ENCODE results near the gene PMF1. TPM values are rescaled to one million over a fixed set of nuclear protein-coding genes. Genes with fewer than 3 reads are reported as not detected.
"Not testable (repeated sequence)": the region's sequence is repeated elsewhere in the genome, so short reads cannot be mapped to it uniquely, and the experiment has no call there.

Gene PMF1
- total RNA-seq, 2 experiments from 2014 or later: 83.4 to 87.3 TPM

DNA sequence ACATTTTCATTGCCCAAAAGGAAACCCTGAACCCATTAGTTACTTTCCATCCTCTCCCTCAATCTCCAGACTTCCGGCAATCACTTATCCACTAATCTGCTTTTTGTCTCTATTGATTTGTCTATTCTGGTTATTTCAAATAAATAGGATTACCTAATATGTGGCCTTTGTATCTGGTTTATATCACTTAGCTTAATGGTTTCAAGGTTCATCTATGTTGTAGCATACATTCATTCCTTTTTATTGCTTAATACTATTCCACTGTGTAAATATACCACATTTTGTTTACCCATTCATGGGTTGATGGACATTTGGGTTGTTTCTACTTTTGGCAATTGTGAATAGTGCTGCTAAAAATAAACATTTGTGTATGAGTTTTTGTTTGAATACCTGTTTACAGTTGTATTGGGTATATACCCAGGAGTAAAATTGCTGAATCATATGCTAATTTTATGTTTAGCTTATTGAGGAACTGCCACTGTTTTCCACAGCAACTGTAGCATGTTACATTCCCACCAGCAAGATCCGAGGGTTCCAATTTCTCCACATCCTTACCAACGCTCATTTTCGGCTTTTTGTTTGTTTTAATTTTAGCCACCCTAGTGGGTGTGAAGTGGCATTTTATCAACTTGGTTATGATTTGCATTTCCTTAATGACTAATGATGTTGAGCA, 21.4 kb upstream of the PMF1 start:
- no peak overlapping the region for H3K27ac Mint-ChIP-seq
- no peaks in the 10 kb centered on the region for H3K27me3 Mint-ChIP-seq
- H3K4me1 Mint-ChIP-seq: peaks cover 29% of the 10 kb centered on the region
- DNase-seq: no peak
- peaks cover 24% of the 10 kb centered on the region for H3K36me3 Mint-ChIP-seq
- H3K9me3 Mint-ChIP-seq: peaks cover 12% of the 10 kb centered on the region
- no peak overlapping the region for H3K4me3 Mint-ChIP-seq

DNA sequence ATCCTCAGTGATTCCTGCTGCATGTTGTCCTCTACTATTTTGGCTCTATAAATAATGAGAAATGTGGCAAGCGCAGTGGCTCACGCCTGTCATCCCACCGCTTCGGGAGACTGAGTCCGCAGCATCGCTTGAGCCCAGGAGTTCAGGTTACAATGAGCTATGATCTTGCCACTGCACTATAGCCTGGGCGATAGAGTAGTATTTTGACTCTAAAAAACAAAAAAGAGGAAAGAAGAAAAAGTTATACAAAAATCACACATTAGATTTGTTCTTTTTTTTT, 19.7 kb upstream of the PMF1 start:
- Mint-ChIP-seq H3K9me3 (peaks cover 5% of the 10 kb centered on the region), H3K4me3 (peak overlapping the region; percentile 100), H3K4me1 (peaks cover 45% of the 10 kb centered on the region), H3K36me3 (peaks cover 30% of the 10 kb centered on the region), H3K27me3 (no peaks in the 10 kb centered on the region), H3K27ac (peak overlapping the region; percentile 96)
- DNase-seq: no peak

DNA sequence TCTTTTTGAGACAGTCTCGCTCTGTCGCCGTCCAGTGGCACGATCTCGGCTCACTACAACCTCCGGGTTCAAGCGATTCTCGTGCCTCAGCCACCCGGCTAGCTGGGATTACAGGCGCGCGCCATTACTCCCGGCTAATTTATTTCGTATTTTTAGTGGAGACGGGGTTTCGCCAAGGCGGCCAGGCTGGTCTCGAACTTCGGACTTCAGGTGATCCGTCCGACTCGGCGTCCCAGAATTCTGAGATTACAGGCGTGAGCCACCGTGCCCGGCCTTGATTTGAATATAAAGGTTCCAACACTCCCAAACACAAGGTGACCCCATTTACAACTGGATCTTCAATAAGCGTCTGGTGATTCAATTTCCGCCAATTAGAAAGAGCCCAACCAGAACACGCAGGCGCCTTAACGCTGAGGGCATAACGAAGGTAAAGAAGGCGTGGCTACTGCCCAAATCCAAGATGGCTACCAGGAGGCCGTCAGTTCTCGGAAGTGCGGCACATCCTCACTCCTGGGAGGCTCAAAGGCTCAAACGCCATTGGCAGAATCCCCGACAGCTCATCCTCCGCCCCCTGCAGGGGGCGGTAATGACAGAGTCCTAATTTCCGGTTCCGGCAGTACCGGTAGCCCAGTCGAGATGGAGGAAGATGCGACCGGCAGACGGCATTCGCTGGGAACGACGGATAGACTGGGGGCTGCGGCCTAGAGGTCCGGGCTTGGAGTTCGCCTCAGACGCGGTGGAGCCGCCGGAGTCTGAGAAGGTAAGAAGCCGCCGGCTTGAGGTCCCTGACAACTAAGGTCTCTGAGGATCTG, 19.1 kb upstream of the PMF1 start, which contains the start of gene SLC25A44:
TSS of gene SLC25A44 (plus strand) at position 617 of the 812 bp plus-strand sequence. CDS start 5,744 bp downstream, outside the sequence.
- Mint-ChIP-seq H3K27me3 (no peaks in the 10 kb centered on the region), H3K4me1 (peaks cover 50% of the 10 kb centered on the region), H3K27ac (peak within 1 kb of the TSS; percentile 96), H3K9me3 (peaks cover 5% of the 10 kb centered on the region), H3K4me3 (peak within 1 kb of the TSS; percentile 100), H3K36me3 (peaks cover 32% of the 10 kb centered on the region)
- DNase-seq: peak; percentile 97

DNA sequence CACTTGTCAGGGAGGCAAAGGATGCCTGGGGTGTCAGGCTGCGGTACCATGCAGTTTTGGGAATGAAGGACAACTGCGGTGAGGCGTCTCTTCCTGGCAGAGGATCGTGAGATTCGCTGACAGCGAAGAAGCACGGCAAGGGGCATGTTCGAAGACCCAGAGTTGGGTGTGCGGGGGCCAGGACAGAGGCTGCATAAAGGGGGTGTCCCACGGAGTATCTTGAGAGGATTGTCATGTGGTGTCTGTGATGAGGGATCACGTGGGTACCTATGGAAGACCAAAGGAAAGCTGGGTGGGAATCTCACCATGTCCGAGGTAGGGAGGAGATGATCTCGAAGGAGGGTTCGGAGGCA, 18.5 kb upstream of the PMF1 start:
- H3K4me1 Mint-ChIP-seq: peaks cover 56% of the 10 kb centered on the region
- H3K27me3 Mint-ChIP-seq: no peaks in the 10 kb centered on the region
- H3K4me3 Mint-ChIP-seq: peak overlapping the region; percentile 100
- peaks cover 2% of the 10 kb centered on the region for H3K9me3 Mint-ChIP-seq
- no peak for DNase-seq
- peaks cover 37% of the 10 kb centered on the region for H3K36me3 Mint-ChIP-seq
- H3K27ac Mint-ChIP-seq: peak overlapping the region; percentile 96

DNA sequence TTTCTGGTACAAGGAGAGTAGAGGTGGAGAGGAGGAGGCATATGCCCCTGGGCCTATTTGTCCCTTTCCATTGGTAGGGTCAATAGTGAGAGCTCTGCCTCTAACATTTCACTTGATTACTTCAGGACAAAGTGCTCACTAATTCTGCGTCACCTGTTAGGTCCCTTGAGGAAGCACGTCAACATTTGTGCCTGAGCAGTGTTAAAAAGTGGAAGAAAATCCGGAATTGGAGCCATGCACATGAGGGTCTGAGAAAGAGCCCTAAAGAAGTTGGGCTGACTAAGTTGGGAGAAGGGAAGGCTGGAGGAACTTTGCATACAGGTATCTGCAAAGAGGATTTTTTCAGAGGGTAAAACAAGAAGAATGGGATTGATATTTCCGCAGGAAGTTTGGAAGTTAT, 17.0 kb upstream of the PMF1 start:
- H3K27me3 Mint-ChIP-seq: no peaks in the 10 kb centered on the region
- H3K4me1 Mint-ChIP-seq: peaks cover 70% of the 10 kb centered on the region
- H3K36me3 Mint-ChIP-seq: peaks cover 50% of the 10 kb centered on the region
- peak overlapping the region; percentile 43 for H3K27ac Mint-ChIP-seq
- H3K4me3 Mint-ChIP-seq: peak overlapping the region; percentile 100
- no peak for DNase-seq
- no peaks in the 10 kb centered on the region for H3K9me3 Mint-ChIP-seq

DNA sequence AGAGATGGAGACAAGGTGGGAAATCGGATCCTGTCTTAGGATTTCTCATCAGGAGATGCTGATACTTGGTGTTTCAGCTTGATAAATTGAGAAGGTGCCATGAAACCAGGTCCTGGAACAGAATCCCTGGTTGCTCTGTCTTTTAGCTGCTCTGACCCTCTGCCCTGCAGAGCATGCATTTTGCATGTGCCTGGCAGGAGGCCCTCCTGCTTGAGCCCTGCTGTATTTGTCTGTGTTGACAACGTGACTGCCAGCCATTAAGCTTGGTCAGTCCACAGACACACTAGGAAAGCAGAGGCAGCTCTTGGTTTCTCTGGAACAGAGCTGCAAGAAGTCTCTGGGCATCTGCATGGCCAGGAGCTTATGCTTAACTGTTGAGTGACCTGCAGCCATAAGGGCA, 16.4 kb upstream of the PMF1 start:
- peak overlapping the region; percentile 100 for H3K4me3 Mint-ChIP-seq
- H3K36me3 Mint-ChIP-seq: peaks cover 50% of the 10 kb centered on the region
- H3K4me1 Mint-ChIP-seq: peaks cover 70% of the 10 kb centered on the region
- H3K27me3 Mint-ChIP-seq: no peaks in the 10 kb centered on the region
- no peaks in the 10 kb centered on the region for H3K9me3 Mint-ChIP-seq
- DNase-seq: no peak
- peak overlapping the region; percentile 57 for H3K27ac Mint-ChIP-seq

DNA sequence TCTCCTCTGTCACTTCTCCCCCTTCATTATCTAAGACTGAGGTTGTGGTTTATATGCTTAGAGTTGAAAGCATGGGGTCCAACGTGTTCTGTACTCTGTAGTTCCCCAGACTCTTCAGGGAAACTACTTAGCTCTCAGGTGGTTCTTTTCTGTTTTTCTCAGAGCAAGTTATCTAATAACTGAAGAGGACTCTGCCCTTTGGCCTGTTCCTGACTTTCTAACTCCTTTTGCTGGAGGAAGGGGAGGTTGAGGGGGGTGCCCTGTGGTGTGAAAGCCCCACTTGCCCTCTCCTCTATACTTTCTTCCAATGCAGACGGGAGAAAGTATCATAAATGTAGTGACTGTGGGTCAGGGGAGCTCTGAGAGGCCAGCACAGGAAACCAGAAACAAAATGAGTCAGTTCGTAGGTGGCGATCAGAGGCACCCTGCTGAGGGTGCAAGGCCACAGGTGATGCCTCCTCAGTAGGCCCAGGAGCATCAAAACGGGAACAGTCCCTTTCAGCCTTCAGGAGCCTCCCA, 13.9 kb upstream of the PMF1 start:
- H3K4me1 Mint-ChIP-seq: peaks cover 61% of the 10 kb centered on the region

DNA sequence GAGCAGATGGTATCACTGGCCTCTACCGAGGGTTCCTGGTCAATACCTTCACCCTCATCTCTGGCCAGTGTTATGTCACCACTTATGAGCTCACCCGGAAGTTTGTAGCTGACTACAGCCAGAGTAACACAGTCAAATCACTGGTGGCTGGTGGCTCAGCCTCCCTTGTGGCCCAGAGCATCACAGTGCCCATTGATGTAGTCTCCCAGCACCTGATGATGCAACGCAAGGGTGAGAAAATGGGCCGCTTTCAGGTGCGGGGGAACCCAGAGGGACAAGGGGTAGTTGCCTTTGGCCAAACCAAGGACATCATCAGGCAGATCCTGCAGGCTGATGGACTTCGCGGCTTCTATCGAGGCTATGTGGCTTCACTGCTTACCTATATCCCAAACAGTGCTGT, 12.8 kb upstream of the PMF1 start:
- Mint-ChIP-seq H3K9me3 (no peaks in the 10 kb centered on the region), H3K36me3 (peaks cover 41% of the 10 kb centered on the region), H3K27ac (peak overlapping the region; percentile 96), H3K27me3 (no peaks in the 10 kb centered on the region), H3K4me1 (peaks cover 52% of the 10 kb centered on the region), H3K4me3 (peak overlapping the region; percentile 68)
- DNase-seq: no peak

More for the DNA sequence above, 13.9 kb upstream of the PMF1 start:
- peak overlapping the region; percentile 68 for H3K4me3 Mint-ChIP-seq
- DNase-seq: peak; percentile 35
- peaks cover 46% of the 10 kb centered on the region for H3K36me3 Mint-ChIP-seq
- peak overlapping the region; percentile 96 for H3K27ac Mint-ChIP-seq
- no peaks in the 10 kb centered on the region for H3K27me3 Mint-ChIP-seq
- no peaks in the 10 kb centered on the region for H3K9me3 Mint-ChIP-seq

DNA sequence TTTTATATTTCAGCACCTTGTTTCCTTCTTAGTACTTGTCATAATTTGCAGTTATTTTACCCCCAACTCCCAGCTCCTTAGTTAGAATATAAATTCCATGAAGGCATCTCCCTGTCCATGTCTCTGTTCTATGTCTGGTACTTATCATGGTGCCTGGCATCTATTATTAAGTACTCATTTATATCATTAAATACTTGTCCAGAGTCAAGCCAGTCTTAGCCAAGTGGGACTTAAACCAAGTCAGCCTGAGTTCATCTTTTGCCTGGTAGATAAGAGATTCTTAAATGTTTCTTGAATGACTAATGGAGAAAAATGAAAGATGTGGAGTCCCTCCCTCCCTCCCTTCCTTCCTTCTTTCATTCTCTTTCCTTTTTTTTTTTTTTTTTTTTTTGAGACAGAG, 9.5 kb upstream of the PMF1 start:
- H3K9me3 Mint-ChIP-seq: no peaks in the 10 kb centered on the region
- DNase-seq: no peak
- peaks cover 28% of the 10 kb centered on the region for H3K4me1 Mint-ChIP-seq
- H3K36me3 Mint-ChIP-seq: peaks cover 36% of the 10 kb centered on the region
- peak overlapping the region; percentile 46 for H3K27ac Mint-ChIP-seq
- H3K27me3 Mint-ChIP-seq: no peaks in the 10 kb centered on the region
- H3K4me3 Mint-ChIP-seq: no peak overlapping the region

DNA sequence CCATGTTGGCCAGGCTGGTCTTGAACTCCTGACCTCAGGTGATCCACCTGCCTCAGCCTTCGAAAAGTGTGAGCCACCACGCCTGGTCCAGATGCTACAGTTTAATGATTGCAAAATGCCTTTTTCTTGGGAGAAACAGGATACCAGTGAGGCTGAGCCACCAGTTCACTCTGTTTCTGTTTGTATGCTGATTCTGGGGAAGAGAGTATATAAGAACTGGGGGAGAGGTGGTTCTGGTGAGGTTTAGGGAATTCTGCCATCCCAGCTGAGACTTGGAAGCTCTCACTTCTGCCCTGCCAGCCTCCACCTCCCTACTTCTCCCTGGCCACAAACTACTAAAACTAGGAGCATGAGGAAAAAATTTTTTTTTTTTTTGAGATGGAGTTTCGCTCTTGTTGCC, 8.1 kb upstream of the PMF1 start:
- Mint-ChIP-seq H3K4me3 (no peak overlapping the region), H3K36me3 (peaks cover 30% of the 10 kb centered on the region), H3K27ac (no peak overlapping the region), H3K27me3 (no peaks in the 10 kb centered on the region), H3K9me3 (no peaks in the 10 kb centered on the region), H3K4me1 (peaks cover 14% of the 10 kb centered on the region)
- DNase-seq: no peak

DNA sequence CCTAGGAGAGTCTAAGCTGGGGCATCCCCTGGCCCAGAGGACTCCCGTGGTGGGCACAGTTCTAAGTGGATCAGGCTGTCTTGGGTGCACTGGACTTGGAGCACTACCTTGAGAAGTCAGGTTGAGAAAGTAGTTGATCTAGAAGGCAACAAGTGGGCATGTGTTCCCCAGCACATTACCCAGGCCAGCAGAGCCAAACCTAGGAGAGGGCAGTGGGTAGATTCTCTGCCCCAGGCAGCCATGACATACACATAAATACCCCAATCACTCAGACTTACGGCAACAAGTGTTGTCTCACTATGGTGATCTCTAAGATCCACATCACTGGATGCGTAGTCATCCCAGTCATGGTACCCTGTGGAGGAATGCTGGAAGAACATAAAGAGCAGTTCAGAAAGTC, 1.6 kb upstream of the PMF1 start:
- Mint-ChIP-seq H3K4me3 (no peak overlapping the region), H3K9me3 (no peaks in the 10 kb centered on the region), H3K27me3 (no peaks in the 10 kb centered on the region), H3K27ac (peak overlapping the region; percentile 34), H3K4me1 (peaks cover 29% of the 10 kb centered on the region), H3K36me3 (peaks cover 50% of the 10 kb centered on the region)
- DNase-seq: no peak

DNA sequence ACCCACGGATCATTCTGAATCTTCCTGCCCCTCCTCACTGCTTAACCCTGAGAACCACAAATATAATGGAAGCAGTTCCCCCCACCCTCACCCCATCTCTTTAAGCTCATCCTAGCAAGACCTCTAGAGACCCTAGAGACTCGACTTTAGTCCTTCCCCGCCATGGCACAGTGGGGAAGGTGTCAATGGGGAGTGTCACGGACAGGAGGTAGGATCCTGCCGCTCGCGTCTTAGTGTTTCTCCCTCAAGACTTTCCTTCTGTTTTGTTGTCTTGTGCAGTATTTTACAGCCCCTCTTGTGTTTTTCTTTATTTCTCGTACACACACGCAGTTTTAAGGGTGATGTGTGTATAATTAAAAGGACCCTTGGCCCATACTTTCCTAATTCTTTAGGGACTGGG, 677 bp upstream of the PMF1 start:
- Mint-ChIP-seq H3K27ac (peak overlapping the region; percentile 98), H3K27me3 (no peaks in the 10 kb centered on the region), H3K36me3 (peaks cover 51% of the 10 kb centered on the region), H3K4me1 (peaks cover 30% of the 10 kb centered on the region), H3K4me3 (peak overlapping the region; percentile 85), H3K9me3 (no peaks in the 10 kb centered on the region)
- no peak for DNase-seq

DNA sequence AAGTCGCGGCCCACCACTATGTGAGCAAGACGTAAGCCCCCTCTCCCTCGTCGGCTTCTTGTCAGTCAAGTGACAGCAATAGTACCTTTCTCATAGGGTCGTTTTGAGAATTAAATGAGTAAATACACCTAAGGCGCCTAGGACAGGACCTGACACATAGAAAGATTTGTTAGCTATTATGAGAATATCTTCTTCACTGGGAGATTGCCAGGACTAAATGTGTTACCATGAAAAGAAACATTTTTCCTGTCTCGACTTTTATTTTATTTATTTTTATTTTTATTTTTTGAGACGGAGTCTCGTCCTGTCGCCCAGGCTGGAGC, 798 bp downstream of the PMF1 start:
- peaks cover 52% of the 10 kb centered on the region for H3K36me3 Mint-ChIP-seq
- peaks cover 2% of the 10 kb centered on the region for H3K9me3 Mint-ChIP-seq
- peak overlapping the region; percentile 98 for H3K27ac Mint-ChIP-seq
- H3K4me3 Mint-ChIP-seq: peak overlapping the region; percentile 85
- no peaks in the 10 kb centered on the region for H3K27me3 Mint-ChIP-seq
- DNase-seq: no peak
- peaks cover 44% of the 10 kb centered on the region for H3K4me1 Mint-ChIP-seq

DNA sequence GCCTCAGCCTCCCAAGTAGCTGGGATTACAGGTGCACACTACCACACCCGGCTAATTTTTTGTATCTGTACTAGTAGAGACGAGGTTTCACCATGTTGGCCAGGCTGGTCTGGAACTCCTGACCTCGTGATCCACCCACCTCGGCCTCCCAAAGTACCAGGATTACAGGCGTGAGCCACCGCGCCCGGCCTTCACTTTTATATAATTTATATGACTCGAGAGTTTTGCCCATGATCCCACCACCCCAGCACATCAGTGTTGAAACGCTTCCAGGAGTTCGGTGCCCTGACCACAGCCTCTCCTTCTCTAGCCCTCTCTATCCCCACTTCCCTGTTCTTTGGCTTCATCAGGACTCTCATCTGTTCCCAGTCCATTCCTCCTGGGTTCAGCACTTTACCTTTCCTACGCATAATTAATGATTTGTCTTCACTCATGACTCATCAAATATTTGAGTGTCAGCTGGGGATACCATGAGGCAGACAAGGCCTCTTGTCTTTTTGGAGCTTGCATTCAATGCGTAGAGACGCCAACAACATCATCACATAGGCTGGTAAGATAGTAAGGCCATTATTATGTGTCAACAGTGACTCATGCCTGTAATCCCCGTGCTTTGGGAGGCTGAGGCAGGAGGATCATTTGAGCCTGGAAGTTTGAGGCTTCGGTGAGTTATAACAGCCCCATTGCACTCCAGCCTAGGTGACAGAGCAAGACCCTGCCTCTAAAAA, 1.4 kb downstream of the PMF1 start:
- peaks cover 52% of the 10 kb centered on the region for H3K36me3 Mint-ChIP-seq
- H3K27me3 Mint-ChIP-seq: no peaks in the 10 kb centered on the region
- peak overlapping the region; percentile 92 for H3K27ac Mint-ChIP-seq
- peaks cover 45% of the 10 kb centered on the region for H3K4me1 Mint-ChIP-seq
- H3K4me3 Mint-ChIP-seq: peak overlapping the region; percentile 85
- H3K9me3 Mint-ChIP-seq: peaks cover 3% of the 10 kb centered on the region
- DNase-seq: no peak

DNA sequence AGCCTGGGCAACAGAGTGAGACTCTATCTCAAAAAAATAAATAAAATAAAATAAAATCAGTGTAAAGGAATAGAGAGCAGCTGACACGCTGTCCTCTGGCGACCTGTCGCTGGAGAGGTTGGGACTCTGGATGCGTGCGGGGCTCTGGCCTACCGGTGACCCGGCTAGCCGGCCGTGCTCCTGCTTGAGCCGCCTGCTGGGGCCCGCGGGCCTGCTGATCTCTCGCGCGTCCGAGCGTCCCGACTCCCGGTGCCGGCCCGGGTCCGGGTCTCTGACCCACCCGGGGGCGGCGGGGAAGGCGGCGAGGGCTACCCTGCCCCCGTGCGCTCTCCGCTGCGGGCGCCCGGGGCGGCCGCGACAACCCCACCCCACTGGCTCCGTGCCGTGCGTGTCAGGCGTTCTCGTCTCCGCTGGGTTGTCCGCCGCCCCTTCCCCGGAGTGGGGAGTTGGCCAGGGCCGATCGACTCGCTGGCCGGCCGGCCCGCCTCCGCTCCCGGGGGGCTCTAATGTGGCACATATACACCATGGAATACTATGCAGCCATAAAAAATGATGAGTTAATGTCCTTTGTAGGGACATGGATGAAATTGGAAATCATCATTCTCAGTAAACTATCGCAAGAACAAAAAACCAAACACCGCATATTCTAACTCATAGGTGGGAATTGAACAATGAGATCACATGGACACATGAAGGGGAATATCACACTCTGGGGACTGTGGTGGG, 3.7 kb downstream of the PMF1 start:
- not testable (repeated sequence) for DNase-seq
- peaks cover 66% of the 10 kb centered on the region for H3K36me3 Mint-ChIP-seq

More for the DNA sequence above, 3.7 kb downstream of the PMF1 start:
- peaks cover 59% of the 10 kb centered on the region for H3K4me1 Mint-ChIP-seq
- H3K27ac Mint-ChIP-seq: peak overlapping the region; percentile 100
- not testable (repeated sequence) for H3K4me3 Mint-ChIP-seq, H3K9me3 Mint-ChIP-seq, H3K27me3 Mint-ChIP-seq
